ENCODE measurements around the gene TDRD9.
"Not testable (repeated sequence)": the region's sequence is repeated elsewhere in the genome, so short reads cannot be mapped to it uniquely, and the experiment has no call there.

The TDRD9 gene, protein sequence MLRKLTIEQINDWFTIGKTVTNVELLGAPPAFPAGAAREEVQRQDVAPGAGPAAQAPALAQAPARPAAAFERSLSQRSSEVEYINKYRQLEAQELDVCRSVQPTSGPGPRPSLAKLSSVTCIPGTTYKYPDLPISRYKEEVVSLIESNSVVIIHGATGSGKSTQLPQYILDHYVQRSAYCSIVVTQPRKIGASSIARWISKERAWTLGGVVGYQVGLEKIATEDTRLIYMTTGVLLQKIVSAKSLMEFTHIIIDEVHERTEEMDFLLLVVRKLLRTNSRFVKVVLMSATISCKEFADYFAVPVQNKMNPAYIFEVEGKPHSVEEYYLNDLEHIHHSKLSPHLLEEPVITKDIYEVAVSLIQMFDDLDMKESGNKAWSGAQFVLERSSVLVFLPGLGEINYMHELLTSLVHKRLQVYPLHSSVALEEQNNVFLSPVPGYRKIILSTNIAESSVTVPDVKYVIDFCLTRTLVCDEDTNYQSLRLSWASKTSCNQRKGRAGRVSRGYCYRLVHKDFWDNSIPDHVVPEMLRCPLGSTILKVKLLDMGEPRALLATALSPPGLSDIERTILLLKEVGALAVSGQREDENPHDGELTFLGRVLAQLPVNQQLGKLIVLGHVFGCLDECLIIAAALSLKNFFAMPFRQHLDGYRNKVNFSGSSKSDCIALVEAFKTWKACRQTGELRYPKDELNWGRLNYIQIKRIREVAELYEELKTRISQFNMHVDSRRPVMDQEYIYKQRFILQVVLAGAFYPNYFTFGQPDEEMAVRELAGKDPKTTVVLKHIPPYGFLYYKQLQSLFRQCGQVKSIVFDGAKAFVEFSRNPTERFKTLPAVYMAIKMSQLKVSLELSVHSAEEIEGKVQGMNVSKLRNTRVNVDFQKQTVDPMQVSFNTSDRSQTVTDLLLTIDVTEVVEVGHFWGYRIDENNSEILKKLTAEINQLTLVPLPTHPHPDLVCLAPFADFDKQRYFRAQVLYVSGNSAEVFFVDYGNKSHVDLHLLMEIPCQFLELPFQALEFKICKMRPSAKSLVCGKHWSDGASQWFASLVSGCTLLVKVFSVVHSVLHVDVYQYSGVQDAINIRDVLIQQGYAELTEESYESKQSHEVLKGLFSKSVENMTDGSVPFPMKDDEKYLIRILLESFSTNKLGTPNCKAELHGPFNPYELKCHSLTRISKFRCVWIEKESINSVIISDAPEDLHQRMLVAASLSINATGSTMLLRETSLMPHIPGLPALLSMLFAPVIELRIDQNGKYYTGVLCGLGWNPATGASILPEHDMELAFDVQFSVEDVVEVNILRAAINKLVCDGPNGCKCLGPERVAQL (N-terminal part only)

DNA sequence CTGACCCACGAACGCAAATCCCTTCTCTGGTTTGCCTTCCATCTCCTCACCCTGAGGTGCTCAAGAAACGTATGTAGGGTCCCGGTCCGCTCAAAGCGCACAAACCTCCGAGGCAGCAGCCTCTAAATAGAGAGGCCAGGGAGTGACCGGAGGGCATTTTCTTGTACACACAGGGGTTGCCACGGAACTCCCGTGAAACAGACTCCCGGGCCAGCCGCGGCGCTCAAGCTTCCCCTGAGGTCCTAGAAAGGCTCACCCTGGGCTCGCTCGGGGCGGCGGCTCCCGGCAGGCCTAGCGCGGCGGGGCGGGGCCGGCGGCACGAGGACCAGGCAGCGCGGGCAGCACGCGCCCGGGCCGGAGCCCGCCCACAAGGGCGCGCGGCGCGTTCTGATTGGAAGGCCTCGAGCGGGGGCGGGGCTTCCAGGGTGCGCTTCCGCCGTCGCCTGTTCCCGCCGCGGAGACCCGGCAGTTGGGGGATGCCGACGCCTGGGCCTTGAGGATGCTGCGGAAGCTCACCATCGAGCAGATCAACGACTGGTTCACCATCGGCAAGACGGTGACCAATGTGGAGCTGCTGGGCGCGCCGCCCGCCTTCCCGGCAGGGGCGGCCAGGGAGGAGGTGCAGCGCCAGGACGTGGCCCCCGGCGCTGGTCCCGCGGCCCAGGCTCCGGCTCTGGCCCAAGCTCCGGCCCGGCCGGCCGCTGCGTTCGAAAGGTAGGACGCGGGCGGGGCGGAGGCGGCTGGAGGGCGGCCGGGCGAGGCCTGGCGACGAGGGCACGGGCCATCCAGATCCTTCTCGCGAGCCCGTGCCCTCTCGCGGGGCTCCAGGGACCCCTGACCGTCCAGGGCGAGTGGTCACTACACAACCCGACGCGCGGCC is at the start of gene TDRD9:
TDRD9 (plus strand) TSS at position 446 of the 880 bp plus-strand sequence; CDS start at position 500, 54 bp downstream.
- no peak for DNase-seq (ENCODE audit: low spot score)

DNA sequence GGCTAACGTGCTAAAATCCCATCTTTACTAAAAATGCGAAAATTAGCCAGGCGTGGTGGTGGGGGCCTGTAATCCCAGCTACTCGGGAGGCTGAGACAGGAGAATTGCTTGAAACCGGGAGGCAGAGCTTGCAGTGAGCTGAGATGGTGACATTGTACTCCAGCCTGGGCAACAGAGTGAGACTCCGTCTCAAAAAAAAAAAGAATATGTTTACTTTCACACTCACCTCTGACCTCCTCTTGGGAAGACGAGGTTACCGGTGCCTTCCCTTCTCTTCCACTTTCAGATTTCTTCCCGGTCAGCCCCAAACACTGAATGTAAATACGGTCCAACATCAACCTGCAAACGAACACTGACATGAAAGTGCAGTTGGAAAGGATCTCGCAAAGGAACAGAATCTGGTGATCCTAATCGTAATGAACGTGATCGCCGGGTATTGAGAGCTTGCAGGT is 49.1 kb upstream of the TDRD9 start:
- no peak for DNase-seq (ENCODE audit: low spot score)

DNA sequence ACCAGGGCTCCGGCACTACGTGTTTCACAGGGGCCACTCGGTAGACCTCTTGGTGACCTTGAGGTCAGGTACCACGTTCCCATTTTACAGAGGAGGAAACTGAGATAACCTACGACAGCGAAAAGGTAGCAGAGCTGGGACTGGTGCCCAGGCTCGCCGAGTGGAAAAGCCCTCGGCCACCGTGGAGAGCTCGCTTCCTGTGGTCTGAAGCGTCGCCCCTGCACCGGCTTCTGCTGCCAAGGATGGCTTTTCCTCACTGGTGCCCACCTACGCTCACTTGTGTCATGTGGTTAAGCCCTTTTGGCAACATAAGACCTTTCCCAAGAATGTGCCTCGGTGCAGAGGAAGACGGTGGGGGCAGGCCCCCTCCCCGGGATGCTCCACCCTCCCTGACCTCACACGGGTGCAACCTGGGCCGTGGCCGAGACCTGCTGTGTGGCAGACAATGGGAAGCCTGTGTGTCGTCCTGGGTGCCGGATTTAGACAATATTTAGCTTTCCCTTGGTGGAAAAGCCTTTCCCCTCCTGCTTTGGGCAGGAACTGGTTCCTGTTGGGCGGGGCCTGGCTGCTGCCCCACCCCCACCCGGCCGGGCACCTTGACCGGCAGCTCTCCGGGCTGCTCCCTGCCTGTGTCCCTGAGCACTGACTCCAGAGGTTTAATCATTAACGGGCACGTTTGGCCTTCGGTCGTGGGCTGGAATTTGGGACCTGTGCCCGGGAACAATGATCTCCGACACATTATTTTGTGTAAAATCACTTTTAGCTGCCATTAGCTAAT is 48.5 kb upstream of the TDRD9 start:
- peak; percentile 84 for DNase-seq (ENCODE audit: low spot score)

DNA sequence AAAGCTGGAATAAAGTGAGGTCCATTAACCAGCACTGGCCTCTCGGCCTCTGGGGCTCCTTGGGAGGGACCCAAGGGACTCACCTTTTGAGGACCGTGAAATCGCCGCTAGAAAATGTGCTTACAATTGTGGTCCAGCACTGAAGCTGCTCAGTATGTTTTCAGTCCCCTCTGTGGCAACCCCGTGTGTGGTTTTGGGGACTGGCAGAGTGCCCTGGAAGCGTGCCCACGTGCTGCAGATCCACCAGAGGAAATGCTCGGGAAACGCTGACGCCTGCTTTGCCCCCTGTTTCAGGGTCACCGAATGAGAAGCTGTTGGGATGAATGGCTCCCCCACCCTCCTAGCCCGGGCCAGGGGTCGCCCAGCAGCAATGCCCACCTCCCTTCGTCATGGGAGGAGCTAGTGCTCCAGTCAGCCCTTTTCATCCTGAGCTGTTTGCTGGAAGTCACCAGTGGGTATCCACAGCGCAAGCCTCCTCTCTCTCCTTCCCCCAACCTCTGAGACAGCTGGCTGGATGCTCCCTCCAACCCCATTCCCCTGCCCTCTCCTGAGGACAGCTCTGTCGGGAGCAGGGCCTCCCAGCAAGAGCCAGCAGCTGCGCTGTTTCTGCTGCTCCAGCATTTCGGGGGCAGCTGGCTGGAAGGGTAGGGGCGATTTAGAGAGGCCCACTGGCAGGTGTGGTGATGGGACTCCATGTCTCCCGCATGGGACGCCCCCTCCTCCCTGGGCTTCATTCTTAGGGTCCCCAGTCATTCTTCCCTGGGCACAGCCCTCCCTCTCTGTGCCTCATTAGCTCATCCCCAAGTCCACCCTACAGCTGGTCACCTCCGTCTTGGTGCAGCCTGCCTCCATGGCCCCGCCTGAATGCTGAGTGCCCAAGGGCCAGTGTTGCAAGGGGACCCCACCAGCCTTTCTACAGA is 47.6 kb upstream of the TDRD9 start:
- peak; percentile 71 for DNase-seq (ENCODE audit: low spot score)

DNA sequence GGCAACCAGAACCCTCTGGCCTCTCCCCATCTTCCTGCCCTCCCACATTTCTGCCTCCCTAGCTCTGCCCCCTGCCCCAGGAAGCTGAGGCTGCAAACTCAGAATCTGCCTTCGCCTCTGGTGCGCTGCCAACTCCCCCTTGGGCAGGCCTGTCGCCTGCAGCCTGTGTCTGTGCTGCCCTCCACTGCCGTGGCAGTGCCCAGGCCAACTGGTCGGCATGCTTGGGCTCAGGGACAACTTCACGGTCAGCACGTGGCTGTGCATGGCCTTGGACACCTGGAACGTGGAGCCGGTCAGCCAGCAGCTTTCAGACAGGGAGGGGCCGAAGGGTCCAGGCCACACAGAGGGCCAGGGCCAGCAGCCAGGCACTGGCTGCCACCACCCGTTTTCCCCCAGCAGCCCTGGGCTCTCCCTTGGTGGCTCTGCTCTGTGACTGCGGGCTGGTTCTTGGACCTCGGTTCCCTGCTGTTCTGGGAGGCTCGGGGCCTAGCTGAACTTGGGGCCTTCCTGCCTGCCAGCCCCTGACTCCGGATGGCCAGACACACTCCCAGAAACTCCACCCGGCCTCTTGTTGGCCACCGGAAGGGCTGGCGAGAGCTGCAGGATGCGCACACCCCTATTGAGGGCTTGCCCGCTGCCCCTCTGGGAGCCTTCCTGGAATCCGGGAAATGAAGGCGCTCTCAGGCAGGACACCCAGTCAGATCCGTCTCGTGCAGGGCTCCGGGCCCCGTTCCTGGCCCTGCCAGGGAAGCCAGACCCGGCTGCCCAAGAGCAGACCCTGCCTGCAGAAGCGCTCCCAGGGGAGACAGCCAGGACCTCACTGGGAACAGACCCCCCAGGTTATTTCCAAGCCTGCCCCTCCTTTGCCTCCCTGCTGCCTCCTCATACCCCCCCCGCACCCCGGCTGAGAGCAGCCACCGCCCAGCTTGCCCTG is 46.7 kb upstream of the TDRD9 start:
- DNase-seq (ENCODE audit: low spot score) = no peak

DNA sequence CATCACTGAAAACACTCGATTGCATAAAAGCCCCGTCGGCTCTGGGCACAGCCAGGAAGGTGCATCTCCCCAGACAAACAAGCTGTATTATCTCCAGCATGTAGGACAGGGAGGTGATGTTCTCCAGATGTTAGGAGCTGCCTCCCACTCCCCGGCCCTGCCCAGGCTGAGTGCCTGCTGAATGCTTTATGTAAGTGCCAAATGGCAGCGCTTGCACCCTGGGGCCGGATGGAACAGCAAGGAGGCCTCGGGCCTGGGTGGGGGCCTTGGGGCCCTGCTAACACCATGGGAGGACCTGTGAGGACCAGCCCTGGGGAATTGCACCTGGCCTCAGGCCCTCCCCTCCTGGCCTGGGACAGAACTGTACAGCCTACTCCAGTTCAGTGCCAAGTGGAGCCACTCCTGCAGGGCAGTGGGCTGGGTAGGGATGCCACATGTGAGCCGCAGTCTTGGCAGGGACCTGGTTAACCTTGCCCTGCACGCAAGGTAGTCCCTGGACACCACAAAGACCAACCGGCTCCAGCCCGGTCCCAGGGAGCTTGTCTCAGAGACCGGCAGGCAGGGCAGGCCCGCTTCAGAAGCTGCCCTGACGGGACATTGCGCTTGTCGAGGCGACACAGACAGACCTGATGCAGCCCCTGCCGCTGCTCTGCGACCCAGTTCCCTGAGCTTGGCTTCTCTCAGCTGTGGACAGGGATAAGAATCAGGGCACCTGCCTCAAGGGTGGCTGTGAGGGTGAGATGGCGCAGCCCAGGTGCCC is 45.6 kb upstream of the TDRD9 start:
- no peak for DNase-seq (ENCODE audit: low spot score)

DNA sequence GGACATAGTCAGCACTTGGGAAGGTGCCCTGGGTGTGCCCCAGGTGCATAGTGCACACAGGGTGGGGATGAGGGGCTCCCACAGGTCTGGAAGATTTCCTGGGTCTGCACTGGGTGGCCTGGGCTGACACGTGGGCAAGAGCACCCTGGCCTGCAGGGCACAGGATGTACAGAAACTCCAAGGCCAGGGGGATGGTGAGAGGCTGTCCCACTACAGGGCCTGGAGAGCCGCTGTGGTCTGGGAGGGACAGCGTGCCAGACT is 45.1 kb upstream of the TDRD9 start:
- no peak for DNase-seq (ENCODE audit: low spot score)

DNA sequence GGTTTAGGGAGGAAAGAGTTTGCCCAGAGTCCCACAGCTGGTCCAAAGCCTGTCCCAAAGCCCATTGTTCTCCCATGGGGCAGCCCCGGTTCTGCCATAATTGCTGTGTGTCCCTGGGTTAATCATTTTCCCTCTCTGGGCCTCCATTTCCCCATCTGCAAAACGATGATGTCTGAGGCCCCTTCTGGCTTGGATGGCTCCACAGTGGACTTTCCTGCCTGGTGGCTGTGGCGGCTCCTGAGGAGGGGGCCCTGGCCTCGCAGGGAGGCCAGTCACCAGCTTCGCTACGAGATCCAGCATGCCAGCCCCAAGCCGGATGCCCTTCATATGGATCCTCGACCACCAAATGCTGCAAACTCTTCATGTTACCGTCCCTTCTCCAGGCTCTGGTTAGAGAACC is 43.4 kb upstream of the TDRD9 start:
- no peak for DNase-seq (ENCODE audit: low spot score)

DNA sequence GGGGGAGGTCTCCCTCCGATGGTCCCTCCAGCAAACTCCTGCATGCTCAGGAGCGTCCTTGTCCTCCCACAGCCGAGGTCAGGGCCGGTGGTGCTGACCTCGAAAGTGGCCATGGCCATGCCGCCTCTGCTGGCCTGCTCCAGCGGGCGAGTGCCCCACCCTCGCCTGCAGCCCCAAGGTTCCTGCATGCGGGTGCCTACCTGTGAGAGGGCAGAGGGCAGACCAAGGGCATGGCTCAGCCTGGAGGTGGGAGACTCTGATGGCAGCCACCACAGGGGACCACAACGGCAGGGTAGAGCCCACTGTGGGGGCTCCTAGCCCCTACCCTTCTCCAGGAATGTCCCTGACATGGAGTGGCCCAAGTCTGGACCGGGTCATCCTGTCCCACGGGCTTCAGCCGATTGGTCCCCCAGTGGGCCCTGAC is 42.7 kb upstream of the TDRD9 start:
- no peak for DNase-seq (ENCODE audit: low spot score)

DNA sequence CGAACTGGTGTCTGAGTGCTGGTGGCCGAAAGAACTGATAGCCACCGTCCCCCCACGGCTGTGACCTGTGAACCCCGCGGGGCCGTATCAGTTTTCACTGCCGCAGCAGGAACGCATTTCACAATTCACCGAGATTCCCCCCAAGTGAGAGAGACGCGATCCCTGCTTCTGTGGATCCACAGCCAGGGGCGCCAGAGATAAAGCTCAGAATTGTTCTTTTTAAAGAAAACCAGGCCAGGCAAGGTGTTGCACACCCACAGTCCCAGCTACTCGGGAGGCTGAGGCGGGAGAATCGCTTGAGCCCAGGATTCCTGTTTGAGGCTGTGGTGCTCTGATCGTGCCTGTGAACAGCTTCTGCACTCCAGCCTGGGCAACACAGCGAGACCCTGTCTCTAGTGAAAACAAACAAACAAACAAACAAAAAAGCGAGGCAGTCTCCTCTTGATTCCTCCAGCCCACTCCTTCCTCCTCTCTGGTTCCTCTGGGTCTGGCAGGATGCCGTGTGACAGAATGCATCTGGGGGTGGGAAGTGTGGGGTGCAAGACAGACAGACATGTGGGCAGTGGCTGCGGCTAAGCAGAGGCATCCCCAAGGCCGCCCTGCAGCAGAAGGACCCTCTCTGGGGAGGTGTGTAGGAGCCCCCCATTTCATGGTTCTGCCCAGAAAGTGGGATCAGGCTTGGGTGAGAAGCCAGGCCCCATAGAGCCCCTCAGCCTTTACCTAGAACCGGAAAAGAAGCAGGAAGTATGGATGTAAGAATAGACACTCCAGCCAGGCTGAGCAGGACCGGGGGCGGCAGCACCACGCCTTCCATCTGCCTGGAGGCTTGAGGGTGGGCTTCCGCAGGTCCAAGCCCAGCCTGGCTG is 41.7 kb upstream of the TDRD9 start:
- DNase-seq (ENCODE audit: low spot score) = no peak

DNA sequence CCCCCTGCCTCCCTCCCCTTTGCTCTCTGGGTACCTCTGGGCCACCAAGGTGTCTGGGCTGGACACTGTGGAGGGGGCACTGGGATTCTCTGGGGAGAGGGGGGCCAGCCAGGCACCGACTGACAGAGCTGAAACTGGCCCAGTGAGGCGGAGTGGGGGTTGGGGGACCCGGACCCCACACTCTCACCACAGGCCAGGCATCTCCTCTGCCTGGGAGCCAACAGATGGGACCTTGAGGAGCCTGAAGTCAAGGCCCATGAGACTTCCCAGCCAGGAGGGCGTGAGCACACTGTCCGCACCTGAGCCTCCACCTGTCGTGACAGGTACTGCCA is 41.1 kb upstream of the TDRD9 start:
- no peak for DNase-seq (ENCODE audit: low spot score)

DNA sequence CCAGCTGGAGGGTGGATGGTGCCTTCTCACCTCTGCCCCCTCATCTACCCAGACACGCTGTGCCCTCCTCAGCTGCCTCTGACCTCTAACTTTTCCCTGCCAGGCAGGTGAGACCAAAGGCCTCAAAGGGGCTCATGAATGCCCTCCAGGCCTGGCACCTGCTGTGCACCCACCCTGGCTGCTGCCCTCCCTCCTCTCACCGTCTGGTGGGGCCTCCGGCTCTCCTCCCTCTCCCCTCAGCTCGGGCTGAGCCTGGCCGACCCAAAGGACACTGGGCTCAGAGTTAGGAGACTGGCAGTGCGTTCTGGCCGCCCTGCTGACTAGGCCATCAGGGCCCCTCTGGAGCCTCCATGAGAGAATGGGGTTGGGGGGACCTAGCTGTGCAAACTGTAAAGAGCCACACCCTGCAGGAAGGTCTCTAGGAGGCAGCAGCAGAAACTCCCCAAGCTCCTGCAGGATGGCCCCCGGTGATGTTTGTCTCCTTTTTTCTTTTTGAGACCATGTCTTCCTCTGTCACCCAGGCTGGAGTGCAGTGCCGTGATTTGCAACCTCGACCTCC is 40.6 kb upstream of the TDRD9 start:
- DNase-seq (ENCODE audit: low spot score) = no peak

DNA sequence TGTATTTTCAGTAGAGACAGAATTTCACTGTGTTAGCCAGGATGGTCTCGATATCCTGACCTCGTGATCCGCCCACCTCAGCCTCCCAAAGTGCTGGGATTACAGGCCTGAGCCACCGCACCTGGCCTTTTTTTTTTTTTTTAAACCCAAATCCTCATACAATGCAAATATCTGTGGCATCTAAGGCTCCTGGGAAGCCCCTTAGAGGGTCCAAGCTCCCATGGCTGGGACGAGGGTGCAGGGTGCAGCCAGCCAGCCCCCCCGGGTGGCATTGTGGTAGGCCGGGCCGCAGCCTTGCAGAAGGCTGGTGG is 39.3 kb upstream of the TDRD9 start:
- not testable (repeated sequence) for DNase-seq (ENCODE audit: low spot score)

DNA sequence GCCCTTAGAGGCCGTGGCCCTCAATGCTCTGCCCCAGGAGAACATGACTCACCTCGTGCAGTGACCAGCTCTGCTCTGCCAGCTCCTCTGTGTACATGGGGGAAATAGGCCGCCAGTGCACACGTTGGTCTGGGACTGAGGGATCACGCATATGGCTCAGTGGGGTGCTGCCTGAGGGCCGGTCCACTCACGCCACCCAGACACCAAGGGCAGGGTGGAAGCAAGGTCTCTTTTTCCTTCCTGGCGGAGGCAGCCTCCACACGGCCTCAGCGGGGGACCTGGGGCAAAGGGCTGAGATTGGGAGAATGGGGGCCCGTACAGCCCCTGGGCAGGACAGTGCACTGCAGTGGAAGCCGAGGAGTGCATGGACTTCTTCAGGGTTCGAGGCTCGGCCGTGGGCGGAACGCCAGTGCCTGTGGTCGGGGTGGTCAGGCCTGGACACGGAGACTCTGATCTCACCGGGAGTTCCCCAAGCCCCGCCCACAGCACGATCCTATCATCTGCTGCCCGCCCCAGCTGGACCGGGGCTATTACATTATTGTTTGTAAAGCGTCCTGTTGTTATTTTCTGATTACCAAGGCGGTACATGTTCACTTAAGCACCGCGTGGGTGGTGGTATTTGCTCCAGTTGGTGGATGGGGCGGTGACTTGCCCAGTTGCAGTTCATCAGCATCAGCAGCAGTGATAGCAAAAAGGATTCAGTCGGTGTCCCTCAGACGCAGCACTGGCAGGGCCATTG is 38.8 kb upstream of the TDRD9 start:
- DNase-seq (ENCODE audit: low spot score) = no peak

DNA sequence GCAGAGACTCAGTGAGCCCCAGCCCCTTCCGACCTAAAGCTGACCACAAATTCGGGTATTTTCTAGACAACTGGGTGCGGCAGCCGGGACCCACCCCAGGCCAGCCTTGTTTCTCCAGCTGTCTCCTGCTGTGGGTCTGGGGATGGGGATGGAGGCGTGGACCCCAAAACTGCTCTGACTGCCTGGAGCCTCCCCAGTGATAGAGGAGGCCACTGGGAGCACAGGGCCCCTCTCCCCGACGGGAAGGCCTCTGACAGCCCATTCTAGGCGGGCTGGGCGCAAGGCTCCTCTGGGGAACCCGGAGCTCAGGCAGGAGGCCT is 38.2 kb upstream of the TDRD9 start:
- DNase-seq (ENCODE audit: low spot score) = no peak

All from LoVo (cell line).